Loucy (cell line): ENCODE results near the gene CHST12.
"Not testable (repeated sequence)": the region's sequence is repeated elsewhere in the genome, so short reads cannot be mapped to it uniquely, and the experiment has no call there.

Experiments used
- H2AFZ ChIP-seq: fragments of 200-600 bp; sonication (generic); 2 replicates; pipeline ENCODE4 v1.6.0; 2016; ENCODE audit warnings: antibody characterized with exemption, mild to moderate bottlenecking, low read length, moderate library complexity
- H3F3A ChIP-seq: fragments of 200-600 bp; 2 replicates; pipeline ENCODE4 v1.6.0; 2016; ENCODE audit warnings: antibody characterized with exemption, low read depth, mild to moderate bottlenecking
- H3K27me3 ChIP-seq: fragments of 200-600 bp; sonication (generic); 2 replicates; pipeline ENCODE4 v1.6.1; 2014; ENCODE audit warnings: low read length, mild to moderate bottlenecking; ENCODE audit not compliant: insufficient read depth, poor library complexity, severe bottlenecking
- H3K36me3 ChIP-seq: fragments of 200-600 bp; sonication (generic); 2 replicates; pipeline ENCODE4 v1.6.1; 2016; ENCODE audit warnings: low read length; ENCODE audit not compliant: insufficient read depth
- H3K4me1 ChIP-seq: fragments of 200-600 bp; sonication (generic); 2 replicates; pipeline ENCODE4 v1.5.1; 2014; ENCODE audit warnings: low read length, mild to moderate bottlenecking; ENCODE audit not compliant: insufficient read depth, poor library complexity, severe bottlenecking
- H3K4me2 ChIP-seq: fragments of 200-600 bp; sonication (generic); 2 replicates; pipeline ENCODE4 v1.6.0; 2014; ENCODE audit warnings: antibody characterized with exemption, low read length, low read depth, mild to moderate bottlenecking; ENCODE audit not compliant: poor library complexity, severe bottlenecking
- H3K4me3 ChIP-seq: fragments of 200-600 bp; sonication (generic); 2 replicates; pipeline ENCODE4 v1.5.1; 2014; ENCODE audit warnings: low read length, mild to moderate bottlenecking, mixed read lengths; ENCODE audit not compliant: poor library complexity, severe bottlenecking
- H3K79me2 ChIP-seq: fragments of 200-600 bp; sonication (generic); 2 replicates; pipeline ENCODE4 v1.6.1; 2014; ENCODE audit warnings: low read length; ENCODE audit not compliant: insufficient read depth
- H3K9ac ChIP-seq: fragments of 200-600 bp; sonication (generic); 2 replicates; pipeline ENCODE4 v1.6.0; 2014; ENCODE audit warnings: mild to moderate bottlenecking, low read depth, low read length, moderate library complexity; ENCODE audit not compliant: poor library complexity, severe bottlenecking
- H3K9me2 ChIP-seq: fragments of 200-600 bp; sonication (generic); replicated peaks from 2 replicates; pipeline ENCODE4 v1.6.1; 2016; ENCODE audit warnings: low read depth, low read length, mixed read lengths
- H3K9me3 ChIP-seq: fragments of 200-600 bp; sonication (generic); 2 replicates; pipeline ENCODE4 v1.6.1; 2014; ENCODE audit warnings: mild to moderate bottlenecking, antibody characterized with exemption, low read length, low read depth; ENCODE audit not compliant: insufficient read depth
- H4K20me1 ChIP-seq: fragments of 200-600 bp; sonication (generic); 2 replicates; pipeline ENCODE4 v1.6.0; 2014; ENCODE audit warnings: antibody characterized with exemption, low read length, mild to moderate bottlenecking; ENCODE audit not compliant: insufficient read depth, poor library complexity, severe bottlenecking
- EZH2phosphoT487 ChIP-seq: fragments of 200-600 bp; IDR thresholded peaks from 2 replicates; pipeline ENCODE4 v1.6.1; 2018; ENCODE audit warnings: antibody characterized with exemption, mild to moderate bottlenecking, moderate library complexity, borderline replicate concordance
- TF ChIP-seq, protein P1 (sequence below): fragments of 200-600 bp; sonication (generic); conservative IDR thresholded peaks from 2 replicates; pipeline ENCODE4 v1.5.1; 2014; ENCODE audit warnings: mild to moderate bottlenecking, antibody characterized with exemption, low read length

CHST12 gene

DNA sequence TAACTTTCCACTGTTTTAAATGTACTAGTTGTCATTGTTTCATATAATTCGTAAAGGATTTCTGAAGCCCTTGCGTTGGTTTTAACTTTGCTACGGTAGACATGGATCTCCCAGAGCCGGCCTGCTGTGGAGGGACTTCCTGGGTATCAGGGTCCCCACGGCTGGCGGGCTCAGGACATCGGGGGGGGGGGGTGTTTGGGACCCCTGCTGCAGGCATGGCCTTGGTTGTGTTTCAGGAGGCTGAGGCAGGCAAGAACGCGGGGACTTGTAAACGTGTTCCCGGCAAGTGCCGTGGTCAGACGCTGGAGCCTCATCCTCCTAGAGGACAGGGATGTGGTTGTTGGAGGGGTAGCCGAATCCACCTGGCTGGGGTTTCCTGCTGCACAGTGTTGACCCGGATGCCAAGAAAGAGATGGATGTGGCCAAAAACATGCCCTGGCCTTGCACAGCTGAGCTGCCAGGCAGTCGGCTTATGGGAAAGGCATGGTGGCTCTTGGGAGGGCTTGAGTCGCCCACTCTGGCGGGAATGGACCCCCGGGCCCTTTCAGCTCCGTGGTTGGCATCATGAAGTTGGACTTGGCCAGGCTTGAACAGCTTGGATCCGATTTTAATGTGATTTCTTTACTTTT is 21.4 kb upstream of the CHST12 start:
- no peaks in the 10 kb centered on the region for H3F3A ChIP-seq
- peaks cover 13% of the 10 kb centered on the region for H4K20me1 ChIP-seq
- no peak overlapping the region for H2AFZ ChIP-seq
- TF ChIP-seq, protein P1, sequence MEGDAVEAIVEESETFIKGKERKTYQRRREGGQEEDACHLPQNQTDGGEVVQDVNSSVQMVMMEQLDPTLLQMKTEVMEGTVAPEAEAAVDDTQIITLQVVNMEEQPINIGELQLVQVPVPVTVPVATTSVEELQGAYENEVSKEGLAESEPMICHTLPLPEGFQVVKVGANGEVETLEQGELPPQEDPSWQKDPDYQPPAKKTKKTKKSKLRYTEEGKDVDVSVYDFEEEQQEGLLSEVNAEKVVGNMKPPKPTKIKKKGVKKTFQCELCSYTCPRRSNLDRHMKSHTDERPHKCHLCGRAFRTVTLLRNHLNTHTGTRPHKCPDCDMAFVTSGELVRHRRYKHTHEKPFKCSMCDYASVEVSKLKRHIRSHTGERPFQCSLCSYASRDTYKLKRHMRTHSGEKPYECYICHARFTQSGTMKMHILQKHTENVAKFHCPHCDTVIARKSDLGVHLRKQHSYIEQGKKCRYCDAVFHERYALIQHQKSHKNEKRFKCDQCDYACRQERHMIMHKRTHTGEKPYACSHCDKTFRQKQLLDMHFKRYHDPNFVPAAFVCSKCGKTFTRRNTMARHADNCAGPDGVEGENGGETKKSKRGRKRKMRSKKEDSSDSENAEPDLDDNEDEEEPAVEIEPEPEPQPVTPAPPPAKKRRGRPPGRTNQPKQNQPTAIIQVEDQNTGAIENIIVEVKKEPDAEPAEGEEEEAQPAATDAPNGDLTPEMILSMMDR, result no peak
- TF ChIP-seq EZH2phosphoT487, result no peak
- H3K79me2 ChIP-seq, result peaks cover 10% of the 10 kb centered on the region
- H3K9me3 ChIP-seq, result no peaks in the 10 kb centered on the region
- no peaks in the 10 kb centered on the region for H3K4me1 ChIP-seq
- H3K9ac ChIP-seq, result no peak overlapping the region
- H3K9me2 ChIP-seq, result no peaks in the 10 kb centered on the region
- H3K4me3 ChIP-seq, result no peak overlapping the region
- H3K36me3 ChIP-seq, result peaks cover 51% of the 10 kb centered on the region; the same call in 1 of the 2 replicates
- H3K27me3 ChIP-seq, result no peaks in the 10 kb centered on the region
- no peak overlapping the region for H3K4me2 ChIP-seq

- peaks cover 3% of the 10 kb centered on the region for H4K20me1 ChIP-seq
- H3K4me3 ChIP-seq, result no peak overlapping the region
- peaks cover 40% of the 10 kb centered on the region; the same call in 1 of the 2 replicates for H3K36me3 ChIP-seq
- H3K79me2 ChIP-seq, result 0 out of 2 replicates have a peak, but pooled peaks cover under 1% of the 10 kb centered on the region
- H2AFZ ChIP-seq, result no peak overlapping the region
- no peaks in the 10 kb centered on the region for H3K4me1 ChIP-seq
- TF ChIP-seq, protein P1, result no peak
- TF ChIP-seq EZH2phosphoT487, result no peak
- H3K9me3 ChIP-seq, result no peaks in the 10 kb centered on the region
- no peaks in the 10 kb centered on the region for H3K27me3 ChIP-seq
- H3K9ac ChIP-seq, result no peak overlapping the region
- no peaks in the 10 kb centered on the region for H3K9me2 ChIP-seq
- no peaks in the 10 kb centered on the region for H3F3A ChIP-seq
- H3K4me2 ChIP-seq, result no peak overlapping the region
These were observed 19.7 kb upstream of the CHST12 start for GRCh38 chr7:2383543-2384274.

DNA sequence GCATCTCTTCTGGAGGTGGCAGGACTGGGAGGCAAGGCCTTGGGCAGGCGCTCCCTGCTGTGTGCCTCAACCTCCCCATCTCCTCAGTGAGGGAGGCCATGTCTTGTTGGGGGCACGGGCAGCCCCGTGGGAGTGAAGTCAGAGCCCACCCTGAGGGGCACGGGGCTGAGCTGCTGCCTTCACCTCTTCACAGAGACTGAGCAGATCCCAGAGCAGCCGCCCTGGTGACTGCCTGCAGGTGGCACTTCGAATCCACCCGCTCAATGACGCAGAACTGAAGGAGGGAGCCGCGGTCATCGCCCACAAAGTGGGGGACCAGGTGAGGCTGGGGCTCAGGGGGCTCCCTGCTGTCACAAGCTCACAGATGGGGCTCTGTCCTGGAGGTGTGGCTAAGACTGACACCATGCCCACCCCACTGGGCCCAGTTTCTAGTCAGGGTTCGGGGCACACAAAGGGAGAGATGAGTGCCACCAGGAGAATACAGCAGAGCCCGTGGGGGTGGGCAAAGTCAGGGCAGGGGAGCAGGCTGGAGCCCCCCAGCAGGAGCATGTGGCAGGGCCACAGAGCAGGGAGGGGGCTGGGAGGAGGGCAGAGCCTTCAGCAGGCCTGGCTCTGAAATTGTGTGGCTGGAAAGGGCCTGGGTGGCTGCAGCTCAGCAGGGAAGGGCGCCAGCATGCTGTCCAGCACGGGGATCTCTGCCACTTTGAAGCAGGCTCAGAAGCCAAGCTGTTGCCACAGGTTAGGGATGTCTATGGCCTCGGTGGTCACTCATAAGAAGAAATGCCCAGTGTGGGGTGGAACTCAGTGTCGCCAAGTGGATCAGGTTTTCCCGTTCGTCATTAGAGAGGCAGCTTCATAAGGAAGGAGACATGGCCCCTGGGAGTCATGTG is 18.8 kb upstream of the CHST12 start:
- no peak overlapping the region for H2AFZ ChIP-seq
- no peak overlapping the region for H3K4me2 ChIP-seq
- H4K20me1 ChIP-seq, result no peaks in the 10 kb centered on the region
- H3K4me3 ChIP-seq, result no peak overlapping the region
- H3K9me2 ChIP-seq, result no peaks in the 10 kb centered on the region
- no peaks in the 10 kb centered on the region for H3K79me2 ChIP-seq
- H3K9me3 ChIP-seq, result no peaks in the 10 kb centered on the region
- no peaks in the 10 kb centered on the region for H3K27me3 ChIP-seq
- TF ChIP-seq EZH2phosphoT487, result no peak
- TF ChIP-seq, protein P1, result peak; percentile 64
- peaks cover 31% of the 10 kb centered on the region; the same call in 1 of the 2 replicates for H3K36me3 ChIP-seq
- H3K4me1 ChIP-seq, result no peaks in the 10 kb centered on the region
- H3K9ac ChIP-seq, result no peak overlapping the region
- no peaks in the 10 kb centered on the region for H3F3A ChIP-seq

DNA sequence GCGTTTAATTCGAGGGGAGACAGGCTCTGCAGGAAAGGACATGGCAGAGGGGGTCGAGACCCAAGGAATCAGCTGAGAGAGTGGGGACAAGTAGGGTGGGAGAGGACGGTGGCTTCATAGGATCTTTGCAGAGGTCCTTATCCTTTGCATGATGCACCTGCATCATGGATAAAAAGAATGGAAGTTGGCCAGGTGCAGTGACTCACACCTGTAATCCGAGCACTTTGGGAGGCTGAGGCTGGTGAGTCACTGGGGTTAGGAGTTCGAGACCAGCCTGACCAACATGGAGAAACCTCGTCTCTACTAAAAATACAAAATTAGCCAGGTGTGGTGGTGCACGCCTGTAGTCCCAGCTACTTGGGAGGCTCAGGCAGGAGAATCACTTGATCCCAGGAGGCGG is 17.3 kb upstream of the CHST12 start:
- H3K79me2 ChIP-seq, H3K4me2 ChIP-seq, H3K4me1 ChIP-seq, H3K9ac ChIP-seq, H3K9me2 ChIP-seq, H3K4me3 ChIP-seq, H3F3A ChIP-seq, H2AFZ ChIP-seq, H4K20me1 ChIP-seq, H3K27me3 ChIP-seq, H3K9me3 ChIP-seq: not testable (repeated sequence)
- H3K36me3 ChIP-seq, result peaks cover 16% of the 10 kb centered on the region; the same call in 1 of the 2 replicates
